Fibroblast of lung (primary cell): ENCODE data around the gene ZNF511. TPM values are rescaled to one million over a fixed set of nuclear protein-coding genes. Genes with fewer than 3 reads are reported as not detected.

Source experiments
- DNase-seq, 2 donors: peaks; one replicate each; pipeline versions ENCODE4 v3.0.0 to v3.0.0-alpha.2; 2010; ENCODE audit warnings: low read depth in 2 of 2
- H2AFZ ChIP-seq: 2 replicates; pipeline ENCODE4 v1.5.1; 2012; ENCODE audit warnings: low read length, control low read depth, inconsistent platforms
- H3K27ac ChIP-seq: 2 replicates; pipeline ENCODE4 v1.5.1; 2011; ENCODE audit warnings: low read length, control low read depth; ENCODE audit not compliant: insufficient read depth
- H3K27me3 ChIP-seq: 2 replicates; pipeline ENCODE4 v1.5.1; 2011; ENCODE audit warnings: mild to moderate bottlenecking, low read length; ENCODE audit not compliant: control insufficient read depth, insufficient read depth
- H3K36me3 ChIP-seq: 2 replicates; pipeline ENCODE4 v1.5.1; 2011; ENCODE audit warnings: low read length; ENCODE audit not compliant: control insufficient read depth, insufficient read depth
- H3K4me1 ChIP-seq: 2 replicates; pipeline ENCODE4 v1.5.1; 2011; ENCODE audit warnings: low read length; ENCODE audit not compliant: control insufficient read depth, insufficient read depth; ENCODE audit errors: extremely low read depth
- H3K4me2 ChIP-seq: 2 replicates; pipeline ENCODE4 v1.5.1; 2011; ENCODE audit warnings: low read length, control low read depth; ENCODE audit not compliant: insufficient read depth; ENCODE audit errors: extremely low read depth
- H3K4me3 ChIP-seq, 4 experiments: fragments of 200-600 bp in 1 of 4; sonication (generic) in 1 of 4; replicated peaks in 1 of 4; 2 replicates each; pipeline ENCODE4 v1.5.1; 2011 to 2016; ENCODE audit warnings: low read length in 4 of 4, low read depth in 3 of 4, mild to moderate bottlenecking in 3 of 4, control low read depth in 2 of 4, inconsistent platforms in 1 of 4, mixed read lengths in 1 of 4; ENCODE audit not compliant: insufficient read depth in 1 of 4; ENCODE audit errors: control extremely low read depth in 1 of 4
- H3K79me2 ChIP-seq: 2 replicates; pipeline ENCODE4 v1.5.1; 2012; ENCODE audit warnings: mild to moderate bottlenecking, low read length, inconsistent platforms; ENCODE audit not compliant: control insufficient read depth, insufficient read depth
- H3K9ac ChIP-seq: 2 replicates; pipeline ENCODE4 v1.5.1; 2011; ENCODE audit warnings: mild to moderate bottlenecking, low read length, control low read depth; ENCODE audit not compliant: insufficient read depth
- H3K9me3 ChIP-seq: 2 replicates; pipeline ENCODE4 v1.5.1; 2012; ENCODE audit warnings: low read depth, low read length; ENCODE audit not compliant: control insufficient read depth, insufficient read depth
- H4K20me1 ChIP-seq: 2 replicates; pipeline ENCODE4 v1.5.1; 2011; ENCODE audit warnings: low read length; ENCODE audit not compliant: control insufficient read depth, insufficient read depth; ENCODE audit errors: extremely low read depth
- EZH2 ChIP-seq: IDR thresholded peaks from 2 replicates; pipeline ENCODE4 v1.5.1; 2012; ENCODE audit warnings: low read length, control low read depth, mild to moderate bottlenecking; ENCODE audit errors: missing control alignments
- polyA plus RNA-seq, 2 donors: library from polyadenylated mRNA; depleted of rRNA in 1 of 2; stranded (reverse) in 1 of 2; unstranded in 1 of 2; fragments of >200 nt; gene quantifications; 2 replicates each; pipeline ENCODE4 v1.2.1, GENCODE V29; 2011 to 2012; ENCODE audit warnings: missing spikeins in 1 of 2
- total RNA-seq: library from RNA; depleted of rRNA; stranded (reverse); fragments of >200 nt; gene quantifications from 2 replicates; pipeline ENCODE4 v1.2.1, GENCODE V29; 2014
- TF ChIP-seq, protein P1 (sequence below), 2 donors: IDR thresholded peaks in 1 of 2; conservative IDR thresholded peaks in 1 of 2; 1 replicate in 1 of 2; 2 replicates in 1 of 2; pipeline ENCODE4 v1.5.1; 2011 to 2012; ENCODE audit warnings: low read length in 2 of 2, control low read depth in 1 of 2, inconsistent platforms in 1 of 2, low read depth in 1 of 2, mild to moderate bottlenecking in 1 of 2

The ZNF511 gene
- total and polyA plus RNA-seq, 2 donors (not counting 1 experiment from before 2014, with no cell fraction given) = 18.5 to 27.7 TPM

DNA sequence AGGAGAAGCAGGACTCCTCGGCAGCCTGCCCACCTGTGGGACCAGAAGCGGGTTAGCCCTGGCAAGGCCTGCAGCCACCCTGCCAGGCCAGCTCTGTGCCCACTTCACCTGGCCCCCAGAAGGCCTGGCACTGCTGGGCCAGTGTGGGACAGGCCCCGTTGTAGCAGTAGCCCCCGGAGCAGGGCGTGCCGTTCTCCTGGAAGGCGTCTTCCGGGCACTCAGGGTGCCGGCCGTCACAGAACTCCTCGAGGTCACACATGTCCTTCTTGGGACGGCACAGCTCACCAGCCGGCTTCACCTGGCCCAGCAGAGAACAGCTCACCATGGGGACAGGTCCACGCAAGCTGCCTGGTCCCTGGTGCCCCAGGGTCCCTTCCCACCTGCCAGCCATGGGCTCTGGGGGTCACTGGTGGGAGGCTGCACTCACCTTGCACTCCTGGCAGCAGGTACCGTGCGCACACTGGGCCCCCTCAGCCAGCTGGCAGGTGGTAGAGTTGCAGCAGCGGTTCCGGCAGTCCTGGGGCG, 37.9 kb upstream of the ZNF511 start:
- no peaks in the 10 kb centered on the region for H3K4me1 ChIP-seq
- no peaks in the 10 kb centered on the region for H3K36me3 ChIP-seq
- no peaks in the 10 kb centered on the region for H3K27me3 ChIP-seq
- DNase-seq = no peak
- no peaks in the 10 kb centered on the region for H4K20me1 ChIP-seq
- H3K79me2 ChIP-seq = no peaks in the 10 kb centered on the region
- TF ChIP-seq, protein P1, sequence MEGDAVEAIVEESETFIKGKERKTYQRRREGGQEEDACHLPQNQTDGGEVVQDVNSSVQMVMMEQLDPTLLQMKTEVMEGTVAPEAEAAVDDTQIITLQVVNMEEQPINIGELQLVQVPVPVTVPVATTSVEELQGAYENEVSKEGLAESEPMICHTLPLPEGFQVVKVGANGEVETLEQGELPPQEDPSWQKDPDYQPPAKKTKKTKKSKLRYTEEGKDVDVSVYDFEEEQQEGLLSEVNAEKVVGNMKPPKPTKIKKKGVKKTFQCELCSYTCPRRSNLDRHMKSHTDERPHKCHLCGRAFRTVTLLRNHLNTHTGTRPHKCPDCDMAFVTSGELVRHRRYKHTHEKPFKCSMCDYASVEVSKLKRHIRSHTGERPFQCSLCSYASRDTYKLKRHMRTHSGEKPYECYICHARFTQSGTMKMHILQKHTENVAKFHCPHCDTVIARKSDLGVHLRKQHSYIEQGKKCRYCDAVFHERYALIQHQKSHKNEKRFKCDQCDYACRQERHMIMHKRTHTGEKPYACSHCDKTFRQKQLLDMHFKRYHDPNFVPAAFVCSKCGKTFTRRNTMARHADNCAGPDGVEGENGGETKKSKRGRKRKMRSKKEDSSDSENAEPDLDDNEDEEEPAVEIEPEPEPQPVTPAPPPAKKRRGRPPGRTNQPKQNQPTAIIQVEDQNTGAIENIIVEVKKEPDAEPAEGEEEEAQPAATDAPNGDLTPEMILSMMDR (conservative IDR thresholded peaks at IDR 0.05 in 1 of 2, IDR thresholded peaks at IDR 0.05 in 1 of 2; ENCODE audit: low read depth in 1 of 2, low read length in 2 of 2) = no peak
- no peak for TF ChIP-seq EZH2
- no peak overlapping the region for H3K4me2 ChIP-seq
- H3K9ac ChIP-seq = no peak overlapping the region
- no peak overlapping the region for H3K4me3 ChIP-seq
- no peaks in the 10 kb centered on the region for H3K9me3 ChIP-seq
- H2AFZ ChIP-seq = no peak overlapping the region
- H3K27ac ChIP-seq = no peak overlapping the region

- no peak overlapping the region for H3K27ac ChIP-seq
- DNase-seq = no peak
Measured at GRCh38 chr10:133271521-133272300, 37.0 kb upstream of the ZNF511 start.

DNA sequence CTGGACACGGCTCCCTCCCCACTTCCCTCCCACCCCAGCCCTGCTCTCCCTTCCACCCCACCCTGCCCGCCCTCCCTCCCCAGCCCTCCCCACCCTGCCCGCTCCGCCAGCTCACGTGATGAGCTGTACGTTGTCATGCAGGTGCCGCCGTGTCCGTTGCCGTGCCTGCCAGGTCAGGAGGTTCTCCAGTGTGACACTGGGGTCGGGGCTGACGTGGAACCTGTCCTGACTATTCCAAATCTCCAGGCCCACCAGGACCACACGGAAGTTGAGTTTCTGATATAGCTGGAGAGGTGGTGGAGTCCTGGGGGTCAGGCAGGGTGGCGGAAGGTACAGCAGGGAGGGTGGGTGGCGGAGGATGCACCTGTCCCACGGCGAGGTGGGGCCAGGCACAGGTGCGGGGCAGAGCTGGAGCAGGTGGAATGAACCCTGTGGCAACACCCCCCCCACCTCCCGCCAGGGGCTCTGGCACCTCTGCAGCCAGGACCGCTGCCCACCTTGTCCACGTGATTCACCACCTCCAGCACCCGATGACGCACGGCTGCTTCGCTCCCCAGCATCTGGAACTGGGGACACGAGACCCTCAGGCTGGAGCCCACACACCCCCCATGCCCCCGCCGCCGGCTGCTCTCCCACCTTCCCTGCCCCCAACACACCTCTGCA, 36.3 kb upstream of the ZNF511 start:
- H3K36me3 ChIP-seq = no peaks in the 10 kb centered on the region
- peaks cover 3% of the 10 kb centered on the region for H3K4me1 ChIP-seq
- DNase-seq = no peak
- no peaks in the 10 kb centered on the region for H3K9me3 ChIP-seq
- H3K4me3 ChIP-seq = no peak overlapping the region
- no peak overlapping the region for H3K27ac ChIP-seq
- H3K27me3 ChIP-seq = no peaks in the 10 kb centered on the region
- no peak overlapping the region for H2AFZ ChIP-seq
- H3K4me2 ChIP-seq = no peak overlapping the region
- H3K79me2 ChIP-seq = no peaks in the 10 kb centered on the region
- no peaks in the 10 kb centered on the region for H4K20me1 ChIP-seq
- TF ChIP-seq, protein P1 (conservative IDR thresholded peaks at IDR 0.05 in 1 of 2, IDR thresholded peaks at IDR 0.05 in 1 of 2; ENCODE audit: low read depth in 1 of 2, low read length in 2 of 2) = no peak
- TF ChIP-seq EZH2 = no peak
- H3K9ac ChIP-seq = no peak overlapping the region

More at GRCh38 chr10:133271521-133272300, 37.0 kb upstream of the ZNF511 start:
- H3K27me3 ChIP-seq = no peaks in the 10 kb centered on the region
- peaks cover 3% of the 10 kb centered on the region for H3K4me1 ChIP-seq
- H2AFZ ChIP-seq = no peak overlapping the region
- no peaks in the 10 kb centered on the region for H3K36me3 ChIP-seq
- no peak overlapping the region for H3K4me3 ChIP-seq
- no peak overlapping the region for H3K4me2 ChIP-seq
- no peak overlapping the region for H3K9ac ChIP-seq
- no peaks in the 10 kb centered on the region for H3K9me3 ChIP-seq
- TF ChIP-seq, protein P1 (conservative IDR thresholded peaks at IDR 0.05 in 1 of 2, IDR thresholded peaks at IDR 0.05 in 1 of 2; ENCODE audit: low read depth in 1 of 2, low read length in 2 of 2) = no peak
- TF ChIP-seq EZH2 = no peak
- no peaks in the 10 kb centered on the region for H4K20me1 ChIP-seq
- H3K79me2 ChIP-seq = no peaks in the 10 kb centered on the region
